HepG2 (cell line): ENCODE data around the gene IKZF4. TPM values are rescaled to one million over a fixed set of nuclear protein-coding genes. Genes with fewer than 3 reads are reported as not detected.

Experiments used
- AHR ChIP-seq: IDR thresholded peaks from 2 replicates; pipeline ENCODE4 v1.6.1; 2018; ENCODE audit warnings: missing genetic modification reagents, missing compliant biosample characterization
- ELF3 ChIP-seq: IDR thresholded peaks from 2 replicates; pipeline ENCODE4 v1.6.1; 2016; ENCODE audit warnings: missing genetic modification reagents, missing compliant biosample characterization
- FOXK2 ChIP-seq: fragments of 450-650 bp; IDR thresholded peaks from 2 replicates; pipeline ENCODE4 v1.6.1; 2016
- GATA4 ChIP-seq: sonication (generic); IDR thresholded peaks from 2 replicates; pipeline ENCODE4 v1.6.1; 2016; ENCODE audit warnings: antibody characterized with exemption, low read depth, borderline replicate concordance
- HNF4A ChIP-seq: sonication (generic); formaldehyde crosslinking; IDR thresholded peaks from 2 replicates; pipeline ENCODE4 v1.4.0; 2020; ENCODE audit warnings: missing genetic modification reagents
- HNF4G ChIP-seq, 2 experiments: sonication (generic) in 1 of 2; formaldehyde crosslinking in 1 of 2; IDR thresholded peaks; 2 replicates each; pipeline versions ENCODE4 v1.4.0 to v1.6.1; 2011 to 2020; ENCODE audit warnings: borderline replicate concordance in 2 of 2, low read depth in 2 of 2, mild to moderate bottlenecking in 2 of 2, low read length in 1 of 2, missing genetic modification reagents in 1 of 2, moderate library complexity in 1 of 2
- IRF2 ChIP-seq: IDR thresholded peaks from 2 replicates; pipeline ENCODE4 v1.6.1; 2018; ENCODE audit warnings: missing genetic modification reagents, missing compliant biosample characterization
- KLF12 ChIP-seq: sonication (generic); formaldehyde crosslinking; IDR thresholded peaks from 2 replicates; pipeline ENCODE4 v1.4.0; 2020; ENCODE audit warnings: missing genetic modification reagents, borderline replicate concordance
- POLR2AphosphoS5 ChIP-seq: IDR thresholded peaks from 2 replicates; pipeline ENCODE4 v1.6.1; 2012; ENCODE audit warnings: low read depth, low read length
- RARA ChIP-seq: IDR thresholded peaks from 2 replicates; pipeline ENCODE4 v1.6.1; 2016; ENCODE audit warnings: missing genetic modification reagents, missing compliant biosample characterization
- RXRA ChIP-seq: sonication (generic); formaldehyde crosslinking; IDR thresholded peaks from 2 replicates; pipeline ENCODE4 v1.5.1; 2020; ENCODE audit warnings: missing genetic modification reagents
- SRSF1 ChIP-seq: fragments of 200-400 bp; formaldehyde crosslinking; optimal IDR thresholded peaks from 2 replicates; pipeline ENCODE3; 2017; ENCODE audit warnings: mild to moderate bottlenecking, low read depth, low read length, moderate library complexity
- ZBTB20 ChIP-seq: sonication (generic); formaldehyde crosslinking; IDR thresholded peaks from 2 replicates; pipeline ENCODE4 v1.8.1; 2023; ENCODE audit warnings: missing genetic modification reagents, low read depth, mild to moderate bottlenecking, borderline replicate concordance
- ZBTB46 ChIP-seq: sonication (generic); formaldehyde crosslinking; IDR thresholded peaks from 2 replicates; pipeline ENCODE4 v1.4.0; 2020; ENCODE audit warnings: mild to moderate bottlenecking, missing genetic modification reagents, borderline replicate concordance
- ZNF205 ChIP-seq: IDR thresholded peaks from 2 replicates; pipeline ENCODE4 v1.6.1; 2018; ENCODE audit warnings: missing biosample characterization, missing genetic modification reagents
- ZNF644 ChIP-seq: IDR thresholded peaks from 2 replicates; pipeline ENCODE4 v1.6.1; 2016; ENCODE audit warnings: low read depth
- ZNF891 ChIP-seq: sonication (generic); formaldehyde crosslinking; IDR thresholded peaks from 2 replicates; pipeline ENCODE4 v1.5.0; 2020; ENCODE audit warnings: mild to moderate bottlenecking, missing genetic modification reagents
- ZSCAN9 ChIP-seq: IDR thresholded peaks from 2 replicates; pipeline ENCODE4 v1.6.1; 2016; ENCODE audit warnings: borderline replicate concordance
- polyA plus RNA-seq, 8 experiments: library from polyadenylated mRNA; depleted of rRNA in 3 of 8; stranded (reverse) in 7 of 8; unstranded in 1 of 8; fragments of >200 nt; fragmentation: Illumina TruSeq in 4 of 8; extraction: Trizol in 4 of 8; gene quantifications; 2 replicates each; pipeline versions ENCODE4 v1.2.1 to v1.2.3, GENCODE V29; 2011 to 2016; ENCODE audit warnings: low read depth in 4 of 8, missing spikeins in 1 of 8, mixed read lengths in 1 of 8; ENCODE audit not compliant: insufficient read depth in 1 of 8
- total RNA-seq, 5 experiments: library from RNA; depleted of rRNA; stranded (reverse); fragments of >200 nt; fragmentation: Illumina TruSeq; extraction: Trizol; gene quantifications; 2 replicates each; pipeline ENCODE4 v1.2.3, GENCODE V29; 2016; ENCODE audit warnings: low read depth in 1 of 5
- TF ChIP-seq, protein P1 (sequence below): sonication (generic); formaldehyde crosslinking; IDR thresholded peaks from 2 replicates; pipeline ENCODE4 v1.8.1; 2023; ENCODE audit warnings: mild to moderate bottlenecking, missing genetic modification reagents
- TF ChIP-seq, protein P2 (sequence below), 2 experiments: sonication (generic) in 1 of 2; formaldehyde crosslinking in 1 of 2; IDR thresholded peaks; 2 replicates each; pipeline versions ENCODE4 v1.5.1 to v1.6.1; 2011 to 2020; ENCODE audit warnings: borderline replicate concordance in 1 of 2, low read depth in 1 of 2, low read length in 1 of 2, mild to moderate bottlenecking in 1 of 2, missing genetic modification reagents in 1 of 2, moderate library complexity in 1 of 2

IKZF4 gene
- total and polyA plus RNA-seq, 2 of the 13 experiments (the other 11 are each of a cell fraction or from before 2014, with no cell fraction given): 0.58 to 2.2 TPM

- TF ChIP-seq, protein P1, sequence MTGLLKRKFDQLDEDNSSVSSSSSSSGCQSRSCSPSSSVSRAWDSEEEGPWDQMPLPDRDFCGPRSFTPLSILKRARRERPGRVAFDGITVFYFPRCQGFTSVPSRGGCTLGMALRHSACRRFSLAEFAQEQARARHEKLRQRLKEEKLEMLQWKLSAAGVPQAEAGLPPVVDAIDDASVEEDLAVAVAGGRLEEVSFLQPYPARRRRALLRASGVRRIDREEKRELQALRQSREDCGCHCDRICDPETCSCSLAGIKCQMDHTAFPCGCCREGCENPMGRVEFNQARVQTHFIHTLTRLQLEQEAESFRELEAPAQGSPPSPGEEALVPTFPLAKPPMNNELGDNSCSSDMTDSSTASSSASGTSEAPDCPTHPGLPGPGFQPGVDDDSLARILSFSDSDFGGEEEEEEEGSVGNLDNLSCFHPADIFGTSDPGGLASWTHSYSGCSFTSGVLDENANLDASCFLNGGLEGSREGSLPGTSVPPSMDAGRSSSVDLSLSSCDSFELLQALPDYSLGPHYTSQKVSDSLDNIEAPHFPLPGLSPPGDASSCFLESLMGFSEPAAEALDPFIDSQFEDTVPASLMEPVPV (CRISPR knock-in tag): no peak
- TF ChIP-seq ZNF891 (CRISPR knock-in tag) (no peak), ZNF205 (peak; percentile 99), SRSF1 (peak; percentile 19), ZBTB20 (CRISPR knock-in tag) (no peak), POLR2AphosphoS5 (peak; percentile 81), KLF12 (CRISPR knock-in tag) (no peak), GATA4 (peak; percentile 64; the same call in 1 of the 2 replicates), ELF3 (CRISPR knock-in tag) (peak; percentile 90), AHR (CRISPR knock-in tag) (no peak), RARA (CRISPR knock-in tag) (peak; percentile 99), ZSCAN9 (CRISPR knock-in tag) (no peak; the same call in 1 of the 2 replicates), FOXK2 (peak; percentile 77), ZBTB46 (no peak), IRF2 (CRISPR knock-in tag) (no peak; the same call in 1 of the 2 replicates), HNF4G (IDR thresholded peaks at IDR 0.05; ENCODE audit: borderline replicate concordance, low read depth, low read length) (peak; percentile 66; the same call in 1 of the 2 replicates), HNF4G (CRISPR knock-in tag; IDR thresholded peaks at IDR 0.05; ENCODE audit: borderline replicate concordance, low read depth) (peak; percentile 66; the same call in 1 of the 2 replicates), HNF4A (CRISPR knock-in tag) (peak; percentile 87), ZNF644 (CRISPR knock-in tag) (0 out of 2 replicates have a peak, but pooled peaks have one; percentile 44), RXRA (peak; percentile 95)
- TF ChIP-seq, protein P2, sequence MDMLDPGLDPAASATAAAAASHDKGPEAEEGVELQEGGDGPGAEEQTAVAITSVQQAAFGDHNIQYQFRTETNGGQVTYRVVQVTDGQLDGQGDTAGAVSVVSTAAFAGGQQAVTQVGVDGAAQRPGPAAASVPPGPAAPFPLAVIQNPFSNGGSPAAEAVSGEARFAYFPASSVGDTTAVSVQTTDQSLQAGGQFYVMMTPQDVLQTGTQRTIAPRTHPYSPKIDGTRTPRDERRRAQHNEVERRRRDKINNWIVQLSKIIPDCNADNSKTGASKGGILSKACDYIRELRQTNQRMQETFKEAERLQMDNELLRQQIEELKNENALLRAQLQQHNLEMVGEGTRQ (IDR thresholded peaks at IDR 0.05; ENCODE audit: low read depth, low read length): no peak
- TF ChIP-seq, protein P2 (CRISPR knock-in tag; IDR thresholded peaks at IDR 0.05; ENCODE audit: borderline replicate concordance): no peak
Measured at GRCh38 chr12:56080556-56081138, 59.8 kb downstream of the IKZF4 start (continued).
